IMR-90 (cell line): ENCODE data around the gene CD44. TPM values are rescaled to one million over a fixed set of nuclear protein-coding genes. Genes with fewer than 3 reads are reported as not detected.
A peak's percentile ranks its signal among the peaks of the same experiment; 100 is the strongest.

Experiments used
- ATAC-seq: fragments of 200-7000 bp; cut with Tn5 transposase; 2 replicates; pipeline ENCODE4 v1.9.1; 2020; ENCODE audit warnings: low read depth, mild to moderate bottlenecking, moderate library complexity
- BruUV-seq: library from RNA; stranded (reverse); fragments of 400-500 nt; replicated peaks from 2 replicates; lab custom pipeline; 2021; lab: Mats Ljungman, UMichigan
- CTCF ChIA-PET: fragments of 300-600 bp; formaldehyde crosslinking; extraction: SDS; loops from one replicate; lab custom pipeline; 2021; ENCODE audit warnings: antibody characterized with exemption; lab: Yijun Ruan, JAX
- POLR2A ChIA-PET: fragments of 300-600 bp; sonication (Branson Sonifier 250); formaldehyde crosslinking; loops from one replicate; lab custom pipeline; 2022; ENCODE audit warnings: antibody characterized with exemption; ENCODE audit not compliant: unreplicated experiment; lab: Charles Lee
- DNase-seq: peaks from one replicate; pipeline ENCODE4 v3.0.0; 2013
- H2AFZ ChIP-seq: replicated peaks from 2 replicates; pipeline ENCODE3; 2013; ENCODE audit warnings: low read length, mild to moderate bottlenecking; ENCODE audit not compliant: poor library complexity
- H2AK5ac ChIP-seq: 2 replicates; pipeline ENCODE4 v1.6.1; 2013; ENCODE audit warnings: low read depth, low read length, inconsistent platforms
- H2AK9ac ChIP-seq: replicated peaks from 2 replicates; pipeline ENCODE3; 2013; ENCODE audit warnings: mild to moderate bottlenecking, low read depth, low read length, moderate library complexity; ENCODE audit not compliant: poor library complexity
- H2BK120ac ChIP-seq: 2 replicates; pipeline ENCODE4 v1.6.1; 2013; ENCODE audit warnings: low read depth, low read length, inconsistent platforms
- H2BK15ac ChIP-seq: 3 replicates; pipeline ENCODE4 v1.6.1; 2013; ENCODE audit warnings: low read depth, low read length, inconsistent platforms
- H2BK20ac ChIP-seq: 2 replicates; pipeline ENCODE4 v1.6.1; 2013; ENCODE audit warnings: low read depth, mild to moderate bottlenecking, inconsistent platforms, low read length, moderate library complexity
- H2BK5ac ChIP-seq: 2 replicates; pipeline ENCODE4 v1.6.1; 2013; ENCODE audit warnings: mild to moderate bottlenecking, low read depth, low read length, inconsistent platforms; ENCODE audit not compliant: poor library complexity, severe bottlenecking
- H3K14ac ChIP-seq: replicated peaks from 2 replicates; pipeline ENCODE4 v1.6.1; 2013; ENCODE audit warnings: low read depth, low read length, inconsistent platforms
- H3K18ac ChIP-seq: 2 replicates; pipeline ENCODE4 v1.6.1; 2013; ENCODE audit warnings: low read depth, low read length, control low read depth
- H3K23ac ChIP-seq: 2 replicates; pipeline ENCODE4 v1.6.1; 2013; ENCODE audit warnings: low read depth, low read length, inconsistent platforms
- H3K27ac ChIP-seq: 2 replicates; pipeline ENCODE4 v1.5.1; 2013; ENCODE audit warnings: mild to moderate bottlenecking, control low read depth, low read length; ENCODE audit not compliant: insufficient read depth
- H3K27me3 ChIP-seq: 2 replicates; pipeline ENCODE4 v1.6.1; 2013; ENCODE audit warnings: low read length; ENCODE audit not compliant: control insufficient read depth, insufficient read depth
- H3K36me3 ChIP-seq: 2 replicates; pipeline ENCODE4 v1.6.1; 2013; ENCODE audit warnings: low read length, mixed read lengths; ENCODE audit not compliant: control insufficient read depth, insufficient read depth
- H3K4ac ChIP-seq: 2 replicates; pipeline ENCODE4 v1.6.1; 2013; ENCODE audit warnings: low read depth, low read length, inconsistent platforms
- H3K4me1 ChIP-seq: 2 replicates; pipeline ENCODE4 v1.6.1; 2013; ENCODE audit warnings: low read length, mixed read lengths; ENCODE audit not compliant: control insufficient read depth, insufficient read depth
- H3K4me2 ChIP-seq: 2 replicates; pipeline ENCODE4 v1.6.1; 2013; ENCODE audit warnings: low read depth, mild to moderate bottlenecking, control low read depth, low read length, moderate library complexity
- H3K4me3 ChIP-seq: 2 replicates; pipeline ENCODE4 v1.5.1; 2013; ENCODE audit warnings: low read depth, mild to moderate bottlenecking, control low read depth, low read length, moderate library complexity; ENCODE audit not compliant: insufficient read depth
- H3K56ac ChIP-seq: 2 replicates; pipeline ENCODE4 v1.6.1; 2013; ENCODE audit warnings: low read length, inconsistent platforms; ENCODE audit not compliant: insufficient read depth; ENCODE audit errors: extremely low read depth
- H3K79me1 ChIP-seq, 2 experiments: 2 replicates each; pipeline ENCODE4 v1.6.1; 2013; ENCODE audit warnings: low read length in 2 of 2, inconsistent platforms in 1 of 2, low read depth in 1 of 2
- H3K9ac ChIP-seq: 2 replicates; pipeline ENCODE4 v1.6.1; 2013; ENCODE audit warnings: low read depth, low read length, control low read depth
- H3K9me1 ChIP-seq: 2 replicates; pipeline ENCODE4 v1.6.1; 2013; ENCODE audit warnings: low read length, inconsistent platforms; ENCODE audit not compliant: insufficient read depth
- H3K9me3 ChIP-seq: 2 replicates; pipeline ENCODE4 v1.6.1; 2013; ENCODE audit warnings: low read length; ENCODE audit not compliant: control insufficient read depth, insufficient read depth
- H4K20me1 ChIP-seq: 2 replicates; pipeline ENCODE4 v1.6.1; 2013; ENCODE audit warnings: low read length, inconsistent platforms; ENCODE audit not compliant: insufficient read depth
- H4K5ac ChIP-seq: 2 replicates; pipeline ENCODE4 v1.6.1; 2013; ENCODE audit warnings: mild to moderate bottlenecking, low read depth, low read length, control low read depth
- H4K8ac ChIP-seq, 2 experiments: 2 replicates each; pipeline ENCODE4 v1.6.1; 2013; ENCODE audit warnings: low read depth in 2 of 2, low read length in 2 of 2, control low read depth in 1 of 2, inconsistent platforms in 1 of 2
- H4K91ac ChIP-seq: 2 replicates; pipeline ENCODE4 v1.6.1; 2013; ENCODE audit warnings: low read depth, low read length, inconsistent platforms; ENCODE audit not compliant: insufficient read depth
- CEBPB ChIP-seq: IDR thresholded peaks from 2 replicates; pipeline ENCODE4 v1.6.1; 2012; ENCODE audit warnings: low read depth, low read length, improper control_type of control experiment
- CTCF ChIP-seq: conservative IDR thresholded peaks from 2 replicates; pipeline ENCODE4 v1.5.1; 2012; ENCODE audit warnings: mild to moderate bottlenecking, low read depth, low read length, improper control_type of control experiment
- ELK1 ChIP-seq: fragments of 150-350 bp; IDR thresholded peaks from 2 replicates; pipeline ENCODE4 v1.6.1; 2016; ENCODE audit warnings: low read depth, mild to moderate bottlenecking, low read length, moderate library complexity, borderline replicate concordance
- FOS ChIP-seq: fragments of 150-350 bp; IDR thresholded peaks from 2 replicates; pipeline ENCODE4 v1.6.1; 2016; ENCODE audit warnings: low read depth, low read length
- RAD21 ChIP-seq: IDR thresholded peaks from 2 replicates; pipeline ENCODE4 v1.6.1; 2012; ENCODE audit warnings: low read length, improper control_type of control experiment
- RFX5 ChIP-seq: IDR thresholded peaks from 2 replicates; pipeline ENCODE4 v1.8.0; 2012; ENCODE audit warnings: low read depth, mild to moderate bottlenecking, low read length, moderate library complexity
- SMC3 ChIP-seq: fragments of 150-350 bp; IDR thresholded peaks from 2 replicates; pipeline ENCODE4 v1.6.1; 2016; ENCODE audit warnings: low read depth, mild to moderate bottlenecking, antibody characterized with exemption, low read length, moderate library complexity
- WGBS, 2 experiments: methylation state at CpG; one replicate each; pipeline versions ENCODE4 v1.1.5 to v1.1.7; 2013; ENCODE audit warnings: missing lambda C conversion rate in 2 of 2; ENCODE audit not compliant: insufficient read length in 1 of 2; ENCODE audit errors: extremely low coverage in 2 of 2; 5-methylcytosine and 5-hydroxymethylcytosine counted together
- dilution Hi-C: fragments of 300-500 bp; cut with HindIII; formaldehyde crosslinking; loops from one replicate; pipeline ENCODE4 v1.14.3; 2018; ENCODE audit warnings: low sequenced_read_pairs; ENCODE audit not compliant: unreplicated experiment
- in situ Hi-C: fragments of 300-500 bp; cut with MboI; formaldehyde crosslinking; loops from 3 replicates; pipeline ENCODE4 v1.14.3; 2019; ENCODE audit warnings: low sequenced_read_pairs, inconsistent platforms, mixed read lengths
- intact Hi-C: fragments of 100-400 bp; cut with micrococcal nuclease; formaldehyde crosslinking; loops from 2 replicates; pipeline ENCODE4 v1.10.0; 2022
- polyA plus RNA-seq, 3 experiments: library from polyadenylated mRNA; depleted of rRNA; stranded (reverse); fragments of >200 nt; gene quantifications; 2 replicates each; pipeline ENCODE4 v1.2.3, GENCODE V29; 2012; ENCODE audit warnings: low replicate concordance in 1 of 3
- total RNA-seq: library from RNA; depleted of rRNA; stranded (reverse); fragments of >200 nt; gene quantifications from 2 replicates; pipeline ENCODE4 v1.2.3, GENCODE V29; 2012

The CD44 gene
- total and polyA plus RNA-seq, 2 of the 4 experiments (the other 2 are of a cell fraction), result 357 to 947 TPM

GRCh38 chr11:35237860-35238715 lies 99.1 kb downstream of the CD44 start:
- intact Hi-C loops (loop anchor here (5.0 to 10.0 kb wide), 2 partner anchors 129 to 247 kb away; no protein-coding TSS in a partner anchor), dilution Hi-C loops (no loop called here), in situ Hi-C loops (loop anchor here (10.0 kb wide), 1 partner anchor 147 kb away; no protein-coding TSS in a partner anchor)
- Histone ChIP-seq H4K5ac (peak overlapping the region; percentile 53; the same call in 1 of the 2 replicates), H2AK5ac (no peak overlapping the region), H4K20me1 (no peaks in the 10 kb centered on the region), H3K36me3 (no peaks in the 10 kb centered on the region), H3K23ac (no peak overlapping the region), H3K4me3 (no peak overlapping the region), H2BK120ac (no peak overlapping the region), H4K91ac (peak overlapping the region; percentile 5; the same call in 1 of the 2 replicates), H4K8ac (no peak overlapping the region), H3K56ac (no peak overlapping the region), H3K9ac (no peak overlapping the region), H3K79me1 (no peaks in the 10 kb centered on the region), H3K18ac (peak overlapping the region; percentile 37; the same call in 1 of the 2 replicates), H2BK20ac (no peak overlapping the region), H2BK5ac (no peak overlapping the region), H2AK9ac (no peak overlapping the region), H3K4me1 (peaks cover 7% of the 10 kb centered on the region), H3K4me2 (no peak overlapping the region), H3K14ac (no peak overlapping the region), H3K9me1 (no peaks in the 10 kb centered on the region), H3K4ac (no peak overlapping the region), H3K9me3 (peaks cover 3% of the 10 kb centered on the region; the same call in 1 of the 2 replicates), H3K27ac (peak overlapping the region; percentile 17; the same call in 1 of the 2 replicates), H2BK15ac (no peak overlapping the region), H3K27me3 (no peaks in the 10 kb centered on the region), H2AFZ (no peak overlapping the region)
- no peak for DNase-seq
- ChIA-PET POLR2A (no interaction called here), CTCF (interaction anchor here (0.8 to 1.1 kb wide), 2 partner anchors 8 to 311 kb away, joined by 3 to 5 read pairs; no protein-coding TSS in a partner anchor)
- 34% methylated on average over 3 of the region's 15 CpGs; no CpG with 5 or more reads in 1 of the 2 experiments for WGBS, 2 experiments
- no peak for TF ChIP-seq RFX5
- TF ChIP-seq FOS, result no peak
- no peak for TF ChIP-seq SMC3
- peak; percentile 39 for TF ChIP-seq CTCF
- no peak for TF ChIP-seq CEBPB
- TF ChIP-seq ELK1, result no peak
- peak; percentile 42 for TF ChIP-seq RAD21
- BruUV-seq, result no TSS peak
- no peak for ATAC-seq
